ENCODE data around the gene PLEKHA5.

PLEKHA5 gene

GRCh38 chr12:19140381-19141236 lies 11.1 kb downstream of the PLEKHA5 start:
- no peaks in the 10 kb centered on the region for H3K9me3 Mint-ChIP-seq
- H3K27me3 Mint-ChIP-seq: no peaks in the 10 kb centered on the region
- H3K27ac Mint-ChIP-seq: no peak overlapping the region
- ATAC-seq (no peak), DNase-seq (no peak)
- H3K4me1 Mint-ChIP-seq: no peaks in the 10 kb centered on the region
- H3K4me3 Mint-ChIP-seq: no peak overlapping the region
- H3K36me3 Mint-ChIP-seq (ENCODE audit: low read depth): no peaks in the 10 kb centered on the region

- Mint-ChIP-seq H3K9me3 (no peaks in the 10 kb centered on the region), H3K27ac (no peak overlapping the region), H3K36me3 (ENCODE audit: low read depth) (no peaks in the 10 kb centered on the region), H3K27me3 (no peaks in the 10 kb centered on the region), H3K4me1 (no peaks in the 10 kb centered on the region), H3K4me3 (no peak overlapping the region)
- no peak for DNase-seq
- no peak for ATAC-seq
Observed at GRCh38 chr12:19142499-19142898, 13.0 kb downstream of the PLEKHA5 start.

DNA sequence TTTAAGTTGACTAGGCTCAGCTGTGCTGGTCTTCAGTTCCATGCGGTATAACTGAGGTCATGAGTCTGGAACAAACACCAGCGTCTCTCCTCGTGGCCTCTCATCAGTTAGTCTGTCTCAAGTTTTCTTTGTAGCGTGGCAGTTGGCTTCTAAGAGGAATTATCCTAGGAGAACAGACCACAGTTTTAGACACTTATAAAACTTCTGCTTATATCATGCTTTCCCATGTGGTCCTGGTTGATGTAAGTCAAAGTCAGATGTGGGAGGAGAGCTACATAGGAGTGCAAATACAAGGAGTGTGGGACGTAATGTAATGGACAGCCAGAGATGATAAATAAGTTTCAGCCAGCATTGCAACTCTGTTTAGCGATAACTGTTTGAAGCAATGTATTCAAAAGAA lies 14.8 kb downstream of the PLEKHA5 start:
- Mint-ChIP-seq H3K4me3 (no peak overlapping the region), H3K4me1 (no peaks in the 10 kb centered on the region), H3K27me3 (no peaks in the 10 kb centered on the region), H3K9me3 (no peaks in the 10 kb centered on the region), H3K36me3 (ENCODE audit: low read depth) (no peaks in the 10 kb centered on the region), H3K27ac (no peak overlapping the region)
- ATAC-seq: no peak
- no peak for DNase-seq

GRCh38 chr12:19144985-19145384 lies 15.5 kb downstream of the PLEKHA5 start:
- Mint-ChIP-seq H3K36me3 (ENCODE audit: low read depth) (no peaks in the 10 kb centered on the region), H3K27ac (no peak overlapping the region), H3K27me3 (no peaks in the 10 kb centered on the region), H3K9me3 (no peaks in the 10 kb centered on the region), H3K4me1 (no peaks in the 10 kb centered on the region), H3K4me3 (no peak overlapping the region)
- DNase-seq (no peak), ATAC-seq (no peak)

DNA sequence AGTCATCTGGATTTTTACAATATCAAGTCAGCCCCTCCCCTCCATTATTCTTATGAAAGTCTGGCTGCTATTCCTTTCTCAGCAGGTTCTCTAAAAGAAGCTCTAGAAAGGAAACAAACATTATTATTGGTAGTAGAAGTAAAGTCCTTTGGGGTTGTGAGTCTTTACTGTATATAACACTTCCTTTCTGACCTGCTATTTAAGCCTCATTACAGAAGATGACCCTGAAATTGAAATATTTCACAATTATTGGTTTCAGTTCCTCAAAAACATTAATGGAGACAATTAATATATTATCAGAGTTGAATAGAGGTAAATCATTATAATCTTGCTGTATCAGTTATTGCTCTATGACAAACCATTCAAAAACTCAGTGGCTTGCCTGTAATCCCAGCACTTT lies 19.3 kb downstream of the PLEKHA5 start:
- H3K36me3 Mint-ChIP-seq (ENCODE audit: low read depth): no peaks in the 10 kb centered on the region
- no peak for ATAC-seq
- H3K27me3 Mint-ChIP-seq: no peaks in the 10 kb centered on the region
- H3K4me1 Mint-ChIP-seq: no peaks in the 10 kb centered on the region
- H3K4me3 Mint-ChIP-seq: no peak overlapping the region
- no peaks in the 10 kb centered on the region for H3K9me3 Mint-ChIP-seq
- no peak overlapping the region for H3K27ac Mint-ChIP-seq
- DNase-seq: no peak

DNA sequence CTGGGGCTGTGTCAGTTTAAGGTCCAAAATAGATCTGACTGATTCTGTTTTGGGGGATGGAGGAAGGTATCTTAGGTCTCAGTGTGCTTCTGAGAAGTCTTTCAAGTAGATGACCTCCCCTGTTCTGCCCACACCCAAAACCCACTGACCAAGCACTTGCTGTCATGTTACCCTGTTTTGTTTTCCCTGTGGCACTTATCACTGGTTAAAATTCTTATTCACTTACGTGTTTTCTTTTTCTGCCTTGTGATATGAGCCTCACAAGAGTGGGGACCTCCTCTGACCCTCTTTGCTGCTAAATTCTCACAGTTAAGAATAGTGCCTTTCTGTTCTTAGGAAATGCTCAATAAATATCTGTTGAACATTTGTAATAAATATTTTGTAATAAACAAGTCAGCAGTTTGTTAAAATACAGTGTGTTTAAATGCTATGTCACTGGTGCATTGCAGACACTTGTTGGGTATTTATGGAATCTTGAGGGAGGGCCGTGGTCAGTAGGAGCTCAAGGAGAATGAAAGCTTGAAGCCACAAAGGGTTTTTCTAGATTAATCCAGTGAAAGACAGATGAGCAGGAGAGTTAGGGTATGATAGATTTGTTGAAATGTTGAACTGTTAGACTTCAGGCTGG lies 20.9 kb downstream of the PLEKHA5 start:
- Mint-ChIP-seq H3K4me1 (no peaks in the 10 kb centered on the region), H3K9me3 (no peaks in the 10 kb centered on the region), H3K36me3 (ENCODE audit: low read depth) (no peaks in the 10 kb centered on the region), H3K27me3 (no peaks in the 10 kb centered on the region), H3K4me3 (no peak overlapping the region), H3K27ac (no peak overlapping the region)
- ATAC-seq (no peak), DNase-seq (no peak)

DNA sequence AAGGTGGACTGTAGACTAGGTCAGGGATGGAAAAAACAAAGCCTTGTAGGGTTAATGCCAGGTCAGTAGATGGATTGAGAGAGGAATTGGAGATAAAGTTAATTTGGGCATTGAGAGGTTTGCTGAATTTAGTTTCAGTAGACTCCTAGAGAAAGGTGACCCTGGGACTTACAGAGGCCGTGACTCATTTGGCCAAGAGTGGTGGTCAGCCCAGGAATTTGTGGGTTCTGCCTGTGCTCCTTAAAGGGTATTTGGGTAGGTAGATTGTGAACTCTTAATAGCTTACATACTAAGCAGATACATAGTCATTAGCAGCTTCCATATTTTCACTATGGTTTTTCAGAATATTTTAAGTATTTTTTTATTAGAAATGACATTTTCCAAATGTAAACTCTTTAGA lies 21.8 kb downstream of the PLEKHA5 start:
- no peak overlapping the region for H3K4me3 Mint-ChIP-seq
- no peak for DNase-seq
- no peak for ATAC-seq
- no peak overlapping the region for H3K27ac Mint-ChIP-seq
- H3K27me3 Mint-ChIP-seq: no peaks in the 10 kb centered on the region
- H3K36me3 Mint-ChIP-seq (ENCODE audit: low read depth): no peaks in the 10 kb centered on the region
- no peaks in the 10 kb centered on the region for H3K4me1 Mint-ChIP-seq
- no peaks in the 10 kb centered on the region for H3K9me3 Mint-ChIP-seq

DNA sequence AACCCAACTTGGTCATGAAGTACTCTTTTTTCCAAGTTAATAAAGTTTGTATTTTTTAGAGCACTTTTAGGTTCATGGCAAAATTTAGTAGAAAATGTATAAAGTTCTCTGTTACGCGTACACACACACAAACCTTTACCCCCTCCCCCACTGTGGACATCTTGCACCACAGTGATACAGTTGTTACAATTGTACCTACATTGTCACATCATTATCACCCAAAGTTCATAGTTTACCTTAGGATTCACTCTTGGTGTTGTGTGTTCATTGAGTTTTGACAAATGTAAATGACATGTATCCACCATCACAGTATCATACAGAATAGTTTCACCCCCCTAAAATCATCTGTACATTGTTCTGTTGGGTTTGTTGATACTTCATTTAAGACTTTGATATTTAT lies 23.9 kb downstream of the PLEKHA5 start:
- Mint-ChIP-seq H3K9me3 (no peaks in the 10 kb centered on the region), H3K4me3 (no peak overlapping the region), H3K27ac (no peak overlapping the region), H3K36me3 (ENCODE audit: low read depth) (no peaks in the 10 kb centered on the region), H3K27me3 (no peaks in the 10 kb centered on the region), H3K4me1 (no peaks in the 10 kb centered on the region)
- ATAC-seq (no peak), DNase-seq (no peak)

DNA sequence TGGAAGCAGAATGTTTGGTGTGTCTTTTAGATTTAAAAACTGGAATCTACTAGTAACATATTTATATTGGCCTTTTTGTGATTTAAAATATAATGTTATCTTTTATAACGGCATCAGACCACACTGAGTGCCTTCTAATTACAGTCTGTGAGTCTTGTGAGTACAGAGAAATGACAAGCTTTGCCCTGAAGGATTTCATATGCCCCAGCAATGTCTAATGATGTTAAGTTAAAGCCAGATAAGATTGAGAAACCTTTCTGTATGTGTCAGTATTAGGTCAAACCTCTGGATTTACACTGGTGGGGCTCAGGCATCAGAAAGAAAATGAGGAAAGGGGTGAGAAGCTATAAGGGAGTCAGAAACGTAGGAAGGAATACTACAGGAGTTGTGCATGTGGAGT lies 25.2 kb downstream of the PLEKHA5 start:
- Mint-ChIP-seq H3K27ac (no peak overlapping the region), H3K36me3 (ENCODE audit: low read depth) (no peaks in the 10 kb centered on the region), H3K9me3 (no peaks in the 10 kb centered on the region), H3K27me3 (no peaks in the 10 kb centered on the region), H3K4me3 (no peak overlapping the region), H3K4me1 (no peaks in the 10 kb centered on the region)
- DNase-seq: no peak
- ATAC-seq: no peak

GRCh38 chr12:19155981-19156734 lies 26.6 kb downstream of the PLEKHA5 start:
- no peak overlapping the region for H3K4me3 Mint-ChIP-seq
- no peaks in the 10 kb centered on the region for H3K9me3 Mint-ChIP-seq
- ATAC-seq: no peak
- no peaks in the 10 kb centered on the region for H3K27me3 Mint-ChIP-seq
- no peak overlapping the region for H3K27ac Mint-ChIP-seq
- H3K4me1 Mint-ChIP-seq: no peaks in the 10 kb centered on the region
- DNase-seq: no peak
- no peaks in the 10 kb centered on the region for H3K36me3 Mint-ChIP-seq (ENCODE audit: low read depth)

DNA sequence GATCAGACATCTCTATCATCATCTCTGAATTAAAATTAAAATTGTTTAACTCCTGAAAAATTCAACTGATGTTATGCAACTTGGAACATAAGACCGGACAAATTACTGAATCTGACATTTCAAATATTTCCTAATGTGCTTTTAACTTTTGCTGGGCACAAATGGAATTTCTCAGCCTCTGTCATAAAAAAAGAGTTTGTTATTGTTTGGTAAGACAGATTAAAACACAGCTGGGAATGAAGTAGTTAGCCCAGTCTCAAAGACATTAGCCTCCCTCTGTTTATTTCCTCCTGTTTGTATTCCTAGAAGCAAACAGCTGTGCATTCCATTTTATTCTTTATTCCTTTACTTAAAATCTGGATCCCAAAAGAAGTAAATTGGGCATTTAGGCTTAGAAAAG lies 29.4 kb downstream of the PLEKHA5 start:
- Mint-ChIP-seq H3K27me3 (no peaks in the 10 kb centered on the region), H3K27ac (no peak overlapping the region), H3K4me1 (no peaks in the 10 kb centered on the region), H3K9me3 (no peaks in the 10 kb centered on the region), H3K36me3 (ENCODE audit: low read depth) (no peaks in the 10 kb centered on the region), H3K4me3 (no peak overlapping the region)
- DNase-seq (no peak), ATAC-seq (no peak)

DNA sequence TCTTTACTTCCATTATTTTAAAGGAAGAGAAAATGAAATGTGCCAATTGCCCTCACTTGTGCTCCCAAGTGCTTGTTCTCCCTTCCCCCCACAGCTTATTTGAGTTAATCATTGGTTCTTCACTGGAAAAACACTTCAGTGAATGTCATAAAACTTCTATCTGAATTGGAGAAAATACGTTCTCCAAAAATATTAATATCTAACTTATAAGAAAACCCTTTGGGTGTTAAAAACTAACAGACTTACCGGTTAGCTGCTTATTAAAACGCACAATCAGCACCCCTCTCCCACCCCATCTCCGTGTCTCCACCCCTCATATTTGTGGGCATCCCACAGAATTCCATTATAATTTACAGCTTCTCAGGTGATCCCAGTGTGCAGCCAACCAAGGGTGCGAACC lies 31.7 kb downstream of the PLEKHA5 start:
- H3K4me1 Mint-ChIP-seq: no peaks in the 10 kb centered on the region
- ATAC-seq (no peak), DNase-seq (no peak)
- no peak overlapping the region for H3K27ac Mint-ChIP-seq
- no peak overlapping the region for H3K4me3 Mint-ChIP-seq
- no peaks in the 10 kb centered on the region for H3K36me3 Mint-ChIP-seq (ENCODE audit: low read depth)
- no peaks in the 10 kb centered on the region for H3K27me3 Mint-ChIP-seq
- no peaks in the 10 kb centered on the region for H3K9me3 Mint-ChIP-seq

- Mint-ChIP-seq H3K9me3 (no peaks in the 10 kb centered on the region), H3K4me3 (no peak overlapping the region), H3K4me1 (no peaks in the 10 kb centered on the region), H3K27ac (no peak overlapping the region), H3K36me3 (ENCODE audit: low read depth) (no peaks in the 10 kb centered on the region), H3K27me3 (no peaks in the 10 kb centered on the region)
- ATAC-seq: no peak
- no peak for DNase-seq
Observed at GRCh38 chr12:19165451-19165850, 35.9 kb downstream of the PLEKHA5 start.

GRCh38 chr12:19166387-19166786 lies 36.9 kb downstream of the PLEKHA5 start:
- no peaks in the 10 kb centered on the region for H3K36me3 Mint-ChIP-seq (ENCODE audit: low read depth)
- no peaks in the 10 kb centered on the region for H3K9me3 Mint-ChIP-seq
- H3K27me3 Mint-ChIP-seq: no peaks in the 10 kb centered on the region
- no peaks in the 10 kb centered on the region for H3K4me1 Mint-ChIP-seq
- H3K27ac Mint-ChIP-seq: no peak overlapping the region
- H3K4me3 Mint-ChIP-seq: no peak overlapping the region
- DNase-seq (no peak), ATAC-seq (no peak)

DNA sequence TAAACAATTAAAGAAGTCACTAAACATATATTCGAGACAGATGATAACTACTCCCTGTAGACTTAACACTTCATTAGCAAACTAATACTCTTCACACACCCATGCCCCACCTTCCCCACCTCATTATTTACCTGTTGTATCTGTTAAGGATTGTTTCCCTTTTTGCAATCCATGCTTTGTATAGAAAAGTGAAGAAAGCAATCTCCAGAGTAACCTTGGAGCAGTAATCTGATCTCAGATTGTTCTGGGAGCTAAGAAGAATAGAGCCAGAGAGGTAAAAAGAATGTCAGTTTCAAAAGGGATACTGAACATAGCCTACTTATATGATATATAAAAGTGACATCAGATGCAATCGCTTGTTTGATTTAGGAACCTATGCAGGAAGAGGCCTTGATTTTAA lies 37.4 kb downstream of the PLEKHA5 start:
- DNase-seq: no peak
- Mint-ChIP-seq H3K4me3 (no peak overlapping the region), H3K27me3 (no peaks in the 10 kb centered on the region), H3K36me3 (ENCODE audit: low read depth) (no peaks in the 10 kb centered on the region), H3K27ac (no peak overlapping the region), H3K9me3 (no peaks in the 10 kb centered on the region), H3K4me1 (no peaks in the 10 kb centered on the region)
- no peak for ATAC-seq
